NCI-H526 treated with DMSO at 0.1 percent for 48 hours (cell line): Measurements from ENCODE around the gene TMEM107.
"Not testable (repeated sequence)": the region's sequence is repeated elsewhere in the genome, so short reads cannot be mapped to it uniquely, and the experiment has no call there.

Source experiments
- DNase-seq: peaks from one replicate; lab custom pipeline; 2025; lab: John Stamatoyannopoulos, UW

TMEM107 gene

GRCh38 chr17:8176197-8176940, at the start of gene TMEM107:
Gene TMEM107, minus strand, starts transcription at chr17:8176380. Its CDS starts 94 bp downstream, at chr17:8176286.
- DNase-seq, result peak; percentile 53

- DNase-seq, result no peak
Observed at GRCh38 chr17:8224891-8225812, 49.0 kb upstream of the TMEM107 start.

- DNase-seq, result no peak
Observed at GRCh38 chr17:8223356-8224126, 47.4 kb upstream of the TMEM107 start.

GRCh38 chr17:8222630-8223355, 46.6 kb upstream of the TMEM107 start:
- DNase-seq, result peak; percentile 74

- no peak for DNase-seq
Observed at GRCh38 chr17:8222380-8222629, 46.1 kb upstream of the TMEM107 start.

GRCh38 chr17:8221663-8222379, 45.6 kb upstream of the TMEM107 start:
- DNase-seq, result peak; percentile 76

GRCh38 chr17:8220783-8221662, 44.8 kb upstream of the TMEM107 start:
- peak; percentile 74 for DNase-seq

GRCh38 chr17:8214000-8214399, 37.8 kb upstream of the TMEM107 start:
- DNase-seq, result not testable (repeated sequence)

GRCh38 chr17:8212312-8213180, 36.4 kb upstream of the TMEM107 start:
- DNase-seq, result no peak

GRCh38 chr17:8210761-8211458, 34.7 kb upstream of the TMEM107 start:
- peak; percentile 70 for DNase-seq

GRCh38 chr17:8209907-8210760, 34.0 kb upstream of the TMEM107 start, which contains the start of gene AURKB:
Gene AURKB, minus strand, starts transcription at chr17:8210575. Its CDS starts 351 bp downstream, at chr17:8210224.
- peak; percentile 63 for DNase-seq

- DNase-seq, result no peak
Observed at GRCh38 chr17:8206536-8206935, 30.4 kb upstream of the TMEM107 start.

GRCh38 chr17:8204761-8205555, 28.8 kb upstream of the TMEM107 start:
- DNase-seq, result no peak

- peak; percentile 83 for DNase-seq
Observed at GRCh38 chr17:8192070-8192815, 16.1 kb upstream of the TMEM107 start.

GRCh38 chr17:8190506-8190905, 14.3 kb upstream of the TMEM107 start:
- no peak for DNase-seq
